ENCODE measurements around the gene SST.

The SST gene

DNA sequence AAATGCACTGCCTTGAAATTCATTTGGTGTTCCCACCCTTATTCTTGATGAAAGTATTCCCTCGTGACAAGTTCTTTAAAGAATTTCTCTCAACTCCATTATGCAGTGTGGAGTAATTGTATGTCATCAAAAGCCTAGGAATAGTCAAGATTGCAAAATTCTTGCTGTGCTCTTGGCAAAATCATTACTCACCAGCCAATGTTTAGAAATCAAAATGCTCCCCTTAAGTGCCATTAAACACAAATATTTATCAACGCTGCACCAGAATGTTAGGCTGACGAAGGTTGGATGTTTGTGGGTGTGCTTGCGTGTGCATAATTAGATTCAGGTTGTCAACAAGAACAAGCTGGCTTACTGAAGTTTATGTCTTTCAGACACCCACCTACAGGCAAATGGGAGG, 40.5 kb downstream of the SST start:
- no peak for DNase-seq (ENCODE audit: low read depth)

DNA sequence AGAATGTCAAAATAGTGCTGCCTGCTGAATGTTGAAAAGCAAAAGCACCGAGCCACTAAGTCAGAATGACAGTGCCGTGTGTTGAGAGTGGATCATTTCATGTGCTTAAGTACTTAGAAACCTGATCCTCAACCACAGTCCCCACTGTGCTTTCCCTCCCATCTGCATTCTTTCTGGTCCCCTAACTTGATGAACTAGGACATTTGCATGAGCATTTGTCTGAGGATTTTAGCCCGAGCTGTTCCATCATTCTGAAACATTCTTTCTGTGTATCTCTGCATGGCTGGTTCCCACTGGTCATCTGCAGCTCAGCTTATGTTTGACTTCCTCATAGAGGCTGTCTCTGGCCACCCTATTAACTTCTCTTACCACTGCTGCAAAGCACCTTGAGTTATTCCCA, 42.0 kb downstream of the SST start:
- DNase-seq (ENCODE audit: low read depth) = no peak

DNA sequence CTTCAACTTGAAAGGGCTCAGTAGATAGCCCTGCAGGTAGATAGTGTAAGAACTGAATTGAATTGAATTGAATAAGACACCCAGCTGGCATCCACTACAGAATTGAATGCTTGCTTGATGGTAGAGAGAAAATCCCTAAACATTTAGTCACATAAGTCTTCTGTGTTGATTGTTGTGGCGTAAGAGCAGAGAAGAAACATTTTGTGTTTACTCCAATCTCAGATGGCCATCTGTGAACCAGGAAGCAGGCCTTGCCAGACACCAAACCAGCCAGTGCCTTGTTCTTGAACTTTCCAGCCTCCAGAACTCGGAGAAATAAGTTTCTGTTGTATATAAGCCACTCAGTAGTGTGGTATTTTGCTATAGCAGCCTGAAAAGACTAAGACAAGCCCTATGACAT, 43.6 kb downstream of the SST start:
- DNase-seq (ENCODE audit: low read depth) = no peak

DNA sequence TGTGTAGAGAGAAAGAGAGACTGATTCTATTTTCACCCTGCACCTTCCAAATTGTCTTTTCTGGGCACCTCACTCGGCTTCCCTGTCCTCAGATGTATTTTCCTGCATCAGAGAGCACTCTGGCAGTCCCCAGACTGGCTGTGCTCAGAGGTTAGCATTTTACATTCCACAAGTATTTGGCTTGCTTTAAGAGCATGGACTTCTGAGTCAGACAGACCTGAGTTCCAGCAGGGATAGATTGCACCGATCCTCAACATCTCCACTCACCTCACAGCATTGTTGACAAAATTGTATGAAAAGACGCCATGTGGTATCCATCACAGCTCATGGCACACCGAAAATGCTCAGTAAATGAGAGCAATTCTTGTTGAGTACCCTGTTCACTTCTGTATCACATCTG, 45.6 kb downstream of the SST start:
- DNase-seq (ENCODE audit: low read depth) = no peak

DNA sequence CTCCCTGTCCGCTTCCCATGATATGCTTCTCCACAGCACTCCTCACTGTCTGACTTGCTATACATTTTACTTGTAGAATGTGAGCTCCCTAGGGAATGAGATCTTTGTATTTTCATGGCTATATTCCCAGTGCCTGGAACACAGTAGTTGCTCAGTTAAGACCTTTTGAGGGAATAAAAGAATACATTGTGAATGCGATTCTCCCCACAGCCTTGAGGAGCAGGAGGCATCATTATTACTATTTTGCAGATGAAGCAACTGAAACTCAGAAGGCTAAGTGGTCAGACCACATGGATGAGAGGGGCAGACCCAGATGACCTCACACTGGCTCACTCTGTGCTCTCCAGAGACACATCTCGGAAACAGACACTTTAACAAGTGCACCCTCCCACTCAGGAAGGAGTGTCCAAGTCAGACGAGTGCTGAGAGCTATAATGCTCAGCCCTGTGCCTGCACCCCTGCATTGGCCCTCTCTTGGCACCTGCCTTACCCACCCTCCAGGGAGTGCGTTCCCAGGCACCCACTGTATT, 46.8 kb downstream of the SST start:
- DNase-seq (ENCODE audit: low read depth) = no peak

DNA sequence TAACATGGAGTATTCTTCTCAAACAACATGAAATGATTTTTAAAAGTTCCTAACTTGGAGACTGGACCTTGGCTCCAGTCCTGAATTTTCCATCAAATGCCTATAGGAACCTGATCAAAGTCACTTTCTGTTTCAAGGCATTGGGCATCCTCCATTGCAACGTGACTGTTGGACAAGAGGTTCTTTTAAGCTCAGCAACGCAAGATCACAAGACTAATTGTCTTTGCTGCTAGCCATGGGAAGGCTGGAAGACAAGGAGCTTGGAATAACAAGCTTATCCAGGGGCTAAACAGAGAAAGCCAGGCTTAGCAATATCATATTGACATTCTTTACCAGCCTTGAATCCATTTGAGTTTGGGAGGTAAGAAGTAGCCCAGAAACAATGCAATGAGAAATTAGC, 48.3 kb downstream of the SST start:
- DNase-seq (ENCODE audit: low read depth) = no peak

DNA sequence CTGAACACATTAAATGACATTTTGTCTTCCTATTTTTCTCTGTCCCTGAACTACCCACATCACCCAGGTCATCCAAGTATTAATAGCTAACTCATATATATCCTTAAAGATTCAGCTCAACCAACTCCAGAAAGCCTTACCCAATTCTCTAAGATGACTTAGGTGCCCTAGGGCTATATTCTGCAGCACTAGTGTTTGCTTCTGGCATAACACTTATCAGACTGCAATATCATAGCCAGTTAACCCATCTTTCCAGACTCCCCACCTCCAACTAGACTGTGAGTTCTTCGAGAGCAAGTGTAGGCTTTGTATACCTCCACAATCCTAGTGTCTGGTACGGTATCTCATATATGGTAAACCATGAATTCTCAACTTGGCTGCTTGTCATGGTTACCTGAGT, 50.7 kb downstream of the SST start:
- no peak for DNase-seq (ENCODE audit: low read depth)
